Endothelial cell of umbilical vein (primary cell): ENCODE measurements around the gene KLC1.

Experiments used
- CTCF ChIP-seq, 2 donors: IDR thresholded peaks; 1 replicate in 1 of 2; 2 replicates in 1 of 2; pipeline ENCODE4 v1.5.1; 2011; ENCODE audit warnings: low read length in 2 of 2, mild to moderate bottlenecking in 2 of 2, moderate library complexity in 2 of 2, control low read depth in 1 of 2, inconsistent platforms in 1 of 2, low read depth in 1 of 2; ENCODE audit not compliant: insufficient read depth in 1 of 2; ENCODE audit errors: extremely low read depth in 1 of 2
- EZH2 ChIP-seq: IDR thresholded peaks from 2 replicates; pipeline ENCODE4 v1.6.1; 2012; ENCODE audit warnings: borderline replicate concordance, low read depth, mild to moderate bottlenecking, moderate library complexity, low read length, inconsistent platforms; ENCODE audit not compliant: severe bottlenecking
- GATA2 ChIP-seq: IDR thresholded peaks from 2 replicates; pipeline ENCODE4 v1.7.0; 2011; ENCODE audit warnings: low read depth, mild to moderate bottlenecking, moderate library complexity, mixed read lengths, low read length; ENCODE audit not compliant: insufficient read length, insufficient read depth
- POLR2A ChIP-seq: IDR thresholded peaks from 2 replicates; pipeline ENCODE4 v1.6.1; 2012; ENCODE audit warnings: low read depth, mild to moderate bottlenecking, control low read depth, low read length
- TF ChIP-seq, protein P1 (sequence below): IDR thresholded peaks from 2 replicates; pipeline ENCODE4 v1.6.1; 2011; ENCODE audit not compliant: insufficient read depth, insufficient read length

DNA sequence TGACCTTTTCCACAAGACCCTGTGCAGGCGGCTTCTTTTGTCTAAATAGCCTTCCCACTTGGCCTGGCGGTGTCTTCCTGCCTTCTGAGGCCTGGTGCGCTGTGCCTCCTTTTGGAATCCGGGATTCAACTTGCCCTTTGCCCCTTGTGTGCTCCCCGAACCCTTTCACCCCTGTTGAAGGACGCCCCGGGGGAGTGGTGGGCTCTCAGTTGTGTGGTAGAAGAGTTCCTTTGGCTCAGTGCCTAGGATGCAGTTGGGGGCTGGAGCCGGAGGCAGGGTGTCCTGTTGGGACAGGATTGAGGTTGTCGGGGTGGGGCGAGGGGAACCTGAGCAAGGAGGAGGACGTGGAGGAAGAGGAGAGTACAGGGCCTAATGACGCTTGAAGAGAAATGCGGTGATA, 34.5 kb downstream of the KLC1 start:
- no peak for TF ChIP-seq CTCF (IDR thresholded peaks at IDR 0.05; ENCODE audit: extremely low read depth in 1 of 2, insufficient read depth in 1 of 2, low read depth in 1 of 2, low read length in 2 of 2)
- TF ChIP-seq POLR2A, result no peak
- TF ChIP-seq, protein P1, sequence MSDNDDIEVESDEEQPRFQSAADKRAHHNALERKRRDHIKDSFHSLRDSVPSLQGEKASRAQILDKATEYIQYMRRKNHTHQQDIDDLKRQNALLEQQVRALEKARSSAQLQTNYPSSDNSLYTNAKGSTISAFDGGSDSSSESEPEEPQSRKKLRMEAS, result no peak
- TF ChIP-seq GATA2, result no peak
- TF ChIP-seq EZH2, result no peak
